H7 (cell line): ENCODE results near the gene TLE5. TPM values are rescaled to one million over a fixed set of nuclear protein-coding genes. Genes with fewer than 3 reads are reported as not detected.
"Not testable (repeated sequence)": the region's sequence is repeated elsewhere in the genome, so short reads cannot be mapped to it uniquely, and the experiment has no call there.

ENCODE experiments used
- DNase-seq: peaks from one replicate; pipeline ENCODE4 v3.0.0; 2012
- H3K27me3 ChIP-seq: 2 replicates; pipeline ENCODE4 v1.6.0; 2011; ENCODE audit warnings: mild to moderate bottlenecking, low read length; ENCODE audit not compliant: control insufficient read depth, insufficient read depth
- H3K36me3 ChIP-seq: replicated peaks from 2 replicates; pipeline ENCODE4 v1.5.1; 2011; ENCODE audit warnings: low read length; ENCODE audit not compliant: control insufficient read depth, insufficient read depth
- H3K4me3 ChIP-seq: 2 replicates; pipeline ENCODE4 v1.5.1; 2011; ENCODE audit warnings: low read depth, mild to moderate bottlenecking, control low read depth, low read length, moderate library complexity; ENCODE audit not compliant: insufficient read depth
- total RNA-seq: library from RNA; depleted of rRNA; stranded (reverse); fragments of >200 nt; shearing (Covaris generic); gene quantifications from 2 replicates; pipeline ENCODE4 v1.2.3, GENCODE V29; 2014

Gene TLE5
- total RNA-seq, 1 experiment from 2014 or later = 386 TPM

DNA sequence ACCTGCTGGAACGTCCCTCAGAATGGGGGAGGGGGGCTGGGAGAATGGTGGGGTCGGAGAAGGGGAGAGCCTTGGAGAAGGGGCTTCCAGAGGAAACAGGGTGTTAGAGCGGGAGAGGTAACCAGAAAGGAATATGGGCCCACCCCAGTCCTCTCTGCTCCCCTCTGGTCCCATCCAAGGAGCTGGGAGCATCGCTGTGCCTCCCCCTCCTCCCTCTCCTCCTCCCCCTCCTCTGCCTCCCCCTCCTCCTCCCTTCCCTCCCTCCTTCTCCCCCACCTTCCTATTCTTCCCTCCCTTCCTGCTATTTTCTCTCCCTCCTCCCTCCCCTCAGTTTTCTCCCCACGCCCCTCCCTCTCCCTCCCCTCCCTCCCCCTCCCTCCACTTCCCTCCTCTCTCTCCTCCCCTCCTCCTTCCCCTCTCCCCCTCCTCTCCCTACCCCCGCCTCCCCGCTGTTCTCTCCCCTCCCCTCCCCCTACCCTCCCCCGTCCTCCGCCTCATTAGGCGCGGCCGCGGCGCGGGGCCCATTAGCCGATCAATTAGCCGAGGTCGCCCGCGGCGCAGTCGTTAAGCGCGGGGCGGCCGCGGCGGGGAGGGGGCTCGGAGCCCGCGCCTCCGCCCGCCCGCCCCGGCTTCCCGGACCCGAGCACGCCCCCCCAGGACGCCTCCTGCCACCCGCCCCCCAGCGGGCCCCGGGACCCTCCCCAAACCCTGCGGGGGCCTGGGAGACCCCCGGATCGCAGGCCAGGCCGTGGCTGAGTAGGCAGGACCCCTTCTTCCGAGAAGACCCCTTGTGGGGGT is 15.4 kb downstream of the TLE5 start:
- peak; percentile 96 for DNase-seq
- Histone ChIP-seq H3K4me3 (peak overlapping the region; percentile 42), H3K36me3 (no peaks in the 10 kb centered on the region), H3K27me3 (no peaks in the 10 kb centered on the region; the same call in 1 of the 2 replicates)

DNA sequence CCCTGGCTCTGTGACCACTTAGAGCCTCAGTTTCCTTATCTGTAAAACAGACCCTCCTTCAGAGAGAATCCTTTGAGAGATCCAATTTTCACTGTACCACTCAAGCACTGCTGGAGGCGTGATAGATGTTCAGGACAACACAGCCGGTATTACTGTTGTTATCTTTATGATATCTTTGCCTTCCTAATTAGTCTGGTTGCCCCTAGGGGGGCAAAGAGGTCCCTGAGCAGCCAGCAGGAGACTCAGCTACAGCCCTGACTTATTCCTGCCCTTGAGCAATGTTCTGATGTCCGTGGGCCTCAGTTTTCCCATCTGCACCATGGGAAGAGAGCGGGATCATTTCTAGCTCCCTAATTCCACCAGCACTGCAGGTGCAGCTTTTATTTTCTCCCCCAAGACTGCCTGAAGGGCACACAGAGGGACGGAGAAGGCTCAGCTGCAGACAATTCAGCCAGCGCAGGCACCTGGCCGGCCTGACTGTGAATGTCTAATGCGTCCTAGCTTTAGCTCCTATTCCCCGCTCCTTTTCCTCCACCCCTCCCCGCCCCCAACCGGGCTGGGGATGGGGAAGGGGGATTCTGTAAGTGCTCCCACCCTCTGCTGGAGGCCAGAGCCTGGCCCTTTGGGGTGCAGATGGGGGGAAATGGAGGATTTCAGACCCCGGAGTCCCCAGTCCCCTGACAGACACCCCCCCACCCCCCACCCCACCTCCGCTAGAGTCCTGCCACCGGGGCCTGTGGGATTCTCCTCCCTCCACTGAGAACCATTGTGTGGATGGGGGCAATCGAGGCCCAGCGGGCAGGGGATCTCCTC is 16.2 kb downstream of the TLE5 start:
- no peaks in the 10 kb centered on the region for H3K36me3 ChIP-seq
- peak overlapping the region; percentile 42 for H3K4me3 ChIP-seq
- peak; percentile 86 for DNase-seq
- H3K27me3 ChIP-seq = no peaks in the 10 kb centered on the region; the same call in 1 of the 2 replicates

DNA sequence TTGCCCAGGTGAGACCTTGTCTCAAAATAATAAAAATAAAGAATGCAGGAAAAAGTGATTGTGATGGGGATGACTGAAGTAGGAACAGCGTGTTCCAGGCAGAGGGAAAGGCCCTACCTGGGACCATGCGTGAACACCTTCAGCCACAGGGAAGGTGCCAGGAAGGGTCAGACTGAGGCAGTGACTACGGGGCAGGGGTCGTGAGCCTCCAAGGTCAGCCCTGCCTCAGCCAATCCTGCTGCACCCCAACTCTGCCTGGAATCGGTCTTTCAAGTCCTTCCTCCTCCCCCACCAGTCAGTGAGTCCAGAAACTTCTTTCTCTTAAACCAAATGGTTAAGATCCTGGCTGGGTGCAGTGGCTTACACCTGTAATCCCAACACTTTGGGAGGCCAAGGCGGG is 17.1 kb downstream of the TLE5 start:
- no peak overlapping the region for H3K4me3 ChIP-seq

DNA sequence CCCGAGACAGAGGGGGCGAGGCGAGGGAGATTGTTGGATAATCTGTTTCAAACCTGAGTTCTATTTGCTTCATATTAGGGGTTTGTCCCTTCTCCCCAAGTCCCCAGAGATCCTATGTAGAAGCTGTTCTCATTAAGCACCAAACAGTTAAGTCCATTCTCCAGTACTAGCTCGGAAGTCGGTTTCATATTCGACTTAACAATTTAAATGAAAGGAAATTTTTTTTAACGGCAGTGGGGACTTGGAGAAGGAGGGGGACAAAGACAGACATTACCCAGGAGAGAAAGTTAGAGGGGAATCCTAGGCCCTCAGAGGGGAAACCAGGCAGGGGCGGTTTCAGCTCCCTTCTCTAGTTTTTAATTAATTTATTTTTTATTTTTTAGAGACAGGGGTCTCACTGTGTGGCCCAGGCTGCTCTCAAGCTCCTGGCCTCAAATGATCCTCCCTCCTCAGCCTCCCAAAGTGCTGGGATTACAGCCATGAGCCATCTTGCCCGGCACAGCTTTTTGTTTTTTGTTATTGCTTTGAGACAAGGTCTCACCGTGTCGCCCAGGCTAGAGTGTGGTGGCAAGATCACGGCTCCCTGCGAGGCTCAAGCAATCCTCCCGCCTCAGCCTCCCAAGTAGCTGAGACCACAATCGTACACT is 19.6 kb downstream of the TLE5 start:
- DNase-seq = no peak
- no peaks in the 10 kb centered on the region; the same call in 1 of the 2 replicates for H3K27me3 ChIP-seq
- H3K36me3 ChIP-seq = no peaks in the 10 kb centered on the region
- peak overlapping the region; percentile 35 for H3K4me3 ChIP-seq

More for the DNA sequence above, 17.1 kb downstream of the TLE5 start:
- H3K27me3 ChIP-seq = no peaks in the 10 kb centered on the region; the same call in 1 of the 2 replicates
- no peaks in the 10 kb centered on the region for H3K36me3 ChIP-seq
- DNase-seq = no peak

DNA sequence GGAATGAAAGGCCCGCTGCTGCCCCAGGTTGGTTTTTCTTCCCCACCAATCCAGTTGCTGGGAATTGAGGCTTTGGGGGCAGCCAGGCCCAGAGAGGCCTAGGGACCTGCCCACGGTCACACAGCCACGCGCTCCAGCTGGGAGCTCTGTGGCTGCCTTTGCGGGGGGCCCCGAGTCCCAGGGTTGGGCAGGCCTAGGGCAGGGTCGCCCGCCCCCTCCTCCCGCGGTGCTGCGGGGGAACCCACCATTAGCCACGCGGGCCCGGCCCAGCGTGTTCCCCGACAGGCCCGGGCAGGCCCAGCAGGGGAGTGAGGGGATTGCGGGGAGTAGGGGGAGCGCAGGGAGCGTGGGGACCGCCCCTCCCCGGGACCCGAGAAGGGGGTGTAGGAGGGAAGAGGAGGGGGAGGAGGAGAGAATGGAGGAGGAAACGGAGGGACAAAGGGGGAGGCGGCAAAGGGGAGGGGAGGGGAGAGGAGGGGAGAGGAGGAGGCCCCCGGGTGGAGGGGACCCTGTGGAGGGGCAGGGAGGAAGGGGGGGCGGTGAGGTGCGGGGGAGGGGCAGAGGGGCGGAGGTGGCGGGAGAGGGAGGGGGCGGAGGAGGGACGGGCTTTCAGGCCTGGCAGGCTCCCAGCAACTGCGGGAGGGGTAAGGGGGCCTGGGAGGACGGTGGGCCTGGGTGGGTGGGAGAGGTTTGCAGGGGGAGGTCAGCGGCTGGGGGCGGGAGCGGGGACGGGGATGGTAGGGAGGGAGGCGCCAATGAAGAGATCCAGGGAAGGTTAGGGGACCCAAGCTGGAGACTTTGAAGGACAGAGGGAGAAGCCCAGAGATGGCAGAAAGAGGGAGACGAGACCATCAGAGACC is 20.3 kb downstream of the TLE5 start:
- Histone ChIP-seq H3K27me3 (peaks cover 2% of the 10 kb centered on the region; the same call in 1 of the 2 replicates), H3K4me3 (peak overlapping the region; percentile 37), H3K36me3 (no peaks in the 10 kb centered on the region)
- peak; percentile 84 for DNase-seq

DNA sequence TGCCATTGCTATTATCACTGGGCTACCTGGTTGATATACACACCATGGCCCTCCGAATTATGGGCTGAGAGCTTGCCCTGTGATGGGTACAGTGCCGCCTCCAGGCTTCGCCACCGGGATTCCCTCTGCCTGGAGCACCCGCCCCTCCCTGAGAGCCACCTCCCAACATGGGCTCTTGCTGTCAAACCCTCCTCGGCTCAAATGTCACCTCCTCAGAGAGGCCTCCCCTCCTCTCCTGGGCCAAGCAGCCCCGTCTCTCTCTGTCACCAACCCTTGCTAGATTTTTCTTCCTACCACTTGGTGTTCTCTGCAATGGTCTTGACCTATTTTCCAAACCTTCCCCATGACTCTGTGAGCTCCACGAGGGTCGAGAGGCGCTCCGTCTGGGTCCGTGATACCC is 21.0 kb downstream of the TLE5 start:
- H3K4me3 ChIP-seq = peak overlapping the region; percentile 37
- H3K36me3 ChIP-seq = no peaks in the 10 kb centered on the region
- peak; percentile 62 for DNase-seq
- H3K27me3 ChIP-seq = peaks cover 2% of the 10 kb centered on the region; the same call in 1 of the 2 replicates

DNA sequence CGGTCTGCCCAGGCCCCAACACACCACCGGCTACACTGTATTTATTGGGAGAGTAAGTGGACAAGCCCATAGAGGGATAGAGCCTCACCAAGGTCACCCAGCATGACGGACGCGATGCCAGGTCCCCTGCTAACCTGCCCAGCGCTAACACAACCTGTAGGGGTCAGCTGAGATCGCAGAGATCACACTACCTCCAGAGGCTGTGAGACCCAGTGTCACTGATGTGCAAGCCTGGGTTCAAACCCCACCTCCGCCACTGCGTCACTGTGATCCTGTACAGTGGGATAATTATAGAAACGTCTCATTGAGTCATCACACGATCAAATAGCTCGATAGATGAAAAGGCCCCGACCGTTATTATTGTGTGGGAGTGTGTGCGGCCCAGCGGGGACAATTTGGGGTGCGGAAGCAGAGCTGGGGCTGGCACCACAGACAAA is 22.6 kb downstream of the TLE5 start:
- Histone ChIP-seq H3K36me3 (no peaks in the 10 kb centered on the region), H3K4me3 (no peak overlapping the region), H3K27me3 (peaks cover 2% of the 10 kb centered on the region; the same call in 1 of the 2 replicates)
- DNase-seq = peak; percentile 47

DNA sequence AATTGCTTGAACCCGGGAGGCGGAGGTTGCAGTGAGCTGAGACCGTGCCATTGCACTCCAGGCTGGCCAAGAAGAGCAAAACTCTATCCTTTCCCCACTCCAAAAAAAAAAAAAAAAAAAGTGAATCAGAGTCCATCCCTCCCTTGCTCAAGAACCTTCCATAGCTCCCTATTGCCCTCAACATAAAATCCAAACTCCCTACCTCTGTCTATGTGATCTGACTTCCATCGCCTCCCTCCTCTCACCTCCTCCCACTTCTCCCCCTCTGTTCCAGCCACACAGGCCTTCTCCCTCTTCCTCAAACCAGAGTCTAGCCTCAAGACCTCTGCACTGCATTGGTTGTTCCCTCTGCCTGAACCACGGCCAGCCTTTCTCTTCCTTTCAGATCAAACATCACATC is 23.2 kb downstream of the TLE5 start:
- H3K36me3 ChIP-seq = no peaks in the 10 kb centered on the region
- DNase-seq = no peak
- peaks cover 2% of the 10 kb centered on the region; the same call in 1 of the 2 replicates for H3K27me3 ChIP-seq
- H3K4me3 ChIP-seq = no peak overlapping the region

DNA sequence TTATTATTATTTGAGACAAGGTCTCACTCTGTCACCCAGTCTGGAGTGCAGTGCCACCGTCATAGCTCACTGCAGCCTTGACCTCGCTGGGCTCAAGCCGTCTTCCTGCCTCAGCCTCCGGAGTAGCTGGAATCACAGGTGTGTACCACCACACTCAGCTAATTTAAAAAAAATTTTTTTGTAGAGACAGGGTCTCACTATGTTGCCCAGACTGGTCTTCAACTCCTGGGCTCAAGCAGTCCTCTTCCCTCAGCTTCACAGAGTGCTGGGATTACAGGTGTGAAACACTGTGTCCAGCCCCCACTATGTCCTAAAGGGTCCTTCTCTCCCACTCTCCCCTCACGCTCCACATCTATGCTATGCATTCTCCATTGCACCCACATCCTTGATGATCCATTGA is 24.1 kb downstream of the TLE5 start:
- H3K27me3 ChIP-seq = peaks cover 2% of the 10 kb centered on the region; the same call in 1 of the 2 replicates
- H3K36me3 ChIP-seq = no peaks in the 10 kb centered on the region
- H3K4me3 ChIP-seq = no peak overlapping the region
- DNase-seq = no peak

DNA sequence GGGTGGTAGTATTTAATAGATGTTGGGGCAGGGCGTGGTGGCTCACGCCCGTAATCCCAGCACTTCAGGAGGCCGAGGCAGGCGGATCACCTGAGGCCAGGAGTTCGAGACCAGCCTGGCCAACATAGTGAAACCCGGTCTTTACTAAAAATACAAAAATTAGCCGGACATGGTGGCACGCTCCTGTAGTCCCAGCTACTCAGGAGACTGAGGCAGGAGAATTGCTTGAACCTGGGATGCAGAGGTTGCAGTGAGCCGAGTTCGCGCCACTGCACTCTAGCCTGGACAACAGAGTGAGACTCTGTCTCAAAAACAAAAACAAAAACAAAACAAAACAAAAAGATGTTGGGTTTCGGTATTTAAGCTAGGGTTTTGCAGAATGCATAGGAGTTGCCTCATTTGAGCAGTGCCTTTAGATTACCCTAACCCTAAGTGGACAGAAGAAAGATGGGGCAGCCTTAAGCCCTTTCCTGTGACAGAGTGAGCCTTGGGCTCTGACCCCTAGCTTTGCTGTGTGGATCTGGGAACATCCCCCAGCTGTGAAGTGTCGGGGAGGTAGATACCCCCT is 25.2 kb downstream of the TLE5 start:
- not testable (repeated sequence) for H3K36me3 ChIP-seq, H3K27me3 ChIP-seq, DNase-seq
- peak overlapping the region; percentile 82; the same call in 1 of the 2 replicates for H3K4me3 ChIP-seq

DNA sequence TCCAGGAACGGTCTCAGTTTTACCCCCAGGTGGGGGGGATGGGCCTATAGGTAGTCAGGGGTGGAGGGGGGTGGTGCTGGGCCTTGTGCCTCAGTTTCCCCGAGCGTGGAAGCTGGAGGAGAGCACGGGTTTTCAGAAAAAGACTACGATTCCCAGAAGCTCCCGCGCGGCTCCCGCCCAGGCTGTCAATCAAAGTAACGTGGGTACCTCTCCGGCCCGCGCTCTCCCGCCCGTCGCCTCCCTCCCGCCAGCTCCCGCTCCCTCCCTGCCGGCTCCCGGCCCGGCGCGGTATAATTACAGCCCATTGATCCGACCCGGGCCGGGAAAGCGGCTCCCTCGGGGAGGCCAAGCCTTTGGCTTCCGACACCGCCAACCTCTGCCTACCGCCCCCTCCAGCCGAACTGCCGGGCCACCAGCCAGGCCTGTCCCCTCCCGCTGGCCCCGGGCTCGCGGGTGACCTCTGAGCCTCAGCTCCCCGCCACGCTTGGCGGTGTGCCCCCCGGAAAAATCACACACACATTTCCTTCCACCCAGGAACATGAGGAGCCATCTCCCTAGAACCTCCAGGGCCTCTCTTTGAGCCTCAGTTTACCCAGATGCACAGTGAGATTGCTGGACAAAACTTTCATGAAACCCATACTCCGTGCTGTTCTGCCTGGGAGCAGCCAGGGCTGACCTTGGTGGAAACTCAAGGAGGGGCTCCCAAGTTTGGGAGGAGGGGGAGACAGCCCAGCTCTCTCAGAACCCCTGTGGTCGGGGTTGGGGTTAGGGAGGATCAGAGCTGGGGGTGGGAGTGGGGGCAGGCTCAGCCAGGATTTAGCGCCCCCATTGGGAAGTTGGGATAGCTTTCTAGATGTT is 25.9 kb downstream of the TLE5 start:
- H3K4me3 ChIP-seq = peak overlapping the region; percentile 82
- DNase-seq = peak; percentile 97
- H3K36me3 ChIP-seq = no peaks in the 10 kb centered on the region
- H3K27me3 ChIP-seq = peaks cover 2% of the 10 kb centered on the region; the same call in 1 of the 2 replicates

DNA sequence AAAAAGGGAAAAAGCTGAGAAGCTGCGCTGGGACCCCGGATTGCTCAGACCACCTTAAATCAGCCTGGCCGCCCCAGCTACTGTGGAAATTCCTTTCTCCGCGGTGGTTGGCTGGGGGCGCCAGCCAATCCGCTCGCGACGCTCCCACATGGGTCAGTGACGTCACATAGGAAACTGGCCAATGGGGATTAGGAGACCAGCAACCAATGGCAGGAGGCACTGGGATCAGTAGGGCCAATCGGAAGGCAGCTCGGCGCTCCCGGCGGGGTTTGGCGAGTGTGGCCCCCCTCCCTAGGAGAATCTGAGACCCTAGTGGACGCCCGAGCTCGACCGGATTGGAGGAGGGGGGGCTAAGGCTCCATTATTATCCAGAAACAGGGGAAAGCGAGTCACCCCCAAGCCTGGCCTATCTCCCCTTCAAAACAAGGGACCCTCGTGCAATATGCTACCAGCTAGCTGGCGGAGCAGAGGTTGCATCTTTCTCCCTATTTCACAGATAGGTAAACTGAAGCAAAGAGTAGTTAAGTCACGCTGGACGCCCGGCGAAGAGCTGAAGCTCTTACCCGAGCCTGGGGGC is 26.7 kb downstream of the TLE5 start:
- DNase-seq = peak; percentile 100
- peaks cover 4% of the 10 kb centered on the region for H3K27me3 ChIP-seq
- H3K4me3 ChIP-seq = peak overlapping the region; percentile 82
- no peaks in the 10 kb centered on the region for H3K36me3 ChIP-seq
